IMR-90 (cell line): ENCODE measurements around the gene PROX2. TPM values are rescaled to one million over a fixed set of nuclear protein-coding genes. Genes with fewer than 3 reads are reported as not detected.

Experiments
- ATAC-seq: fragments of 200-7000 bp; cut with Tn5 transposase; 2 replicates; pipeline ENCODE4 v1.9.1; 2020; ENCODE audit warnings: low read depth, mild to moderate bottlenecking, moderate library complexity
- BruUV-seq: library from RNA; stranded (reverse); fragments of 400-500 nt; replicated peaks from 2 replicates; lab custom pipeline; 2021; lab: Mats Ljungman, UMichigan
- CTCF ChIA-PET: fragments of 300-600 bp; formaldehyde crosslinking; extraction: SDS; loops from one replicate; lab custom pipeline; 2021; ENCODE audit warnings: antibody characterized with exemption; lab: Yijun Ruan, JAX
- POLR2A ChIA-PET: fragments of 300-600 bp; sonication (Branson Sonifier 250); formaldehyde crosslinking; loops from one replicate; lab custom pipeline; 2022; ENCODE audit warnings: antibody characterized with exemption; ENCODE audit not compliant: unreplicated experiment; lab: Charles Lee
- DNase-seq: peaks from one replicate; pipeline ENCODE4 v3.0.0; 2013
- H2AFZ ChIP-seq: replicated peaks from 2 replicates; pipeline ENCODE3; 2013; ENCODE audit warnings: low read length, mild to moderate bottlenecking; ENCODE audit not compliant: poor library complexity
- H2AK5ac ChIP-seq: 2 replicates; pipeline ENCODE4 v1.6.1; 2013; ENCODE audit warnings: low read depth, low read length, inconsistent platforms
- H2AK9ac ChIP-seq: replicated peaks from 2 replicates; pipeline ENCODE3; 2013; ENCODE audit warnings: mild to moderate bottlenecking, low read depth, low read length, moderate library complexity; ENCODE audit not compliant: poor library complexity
- H2BK120ac ChIP-seq: 2 replicates; pipeline ENCODE4 v1.6.1; 2013; ENCODE audit warnings: low read depth, low read length, inconsistent platforms
- H2BK15ac ChIP-seq: 3 replicates; pipeline ENCODE4 v1.6.1; 2013; ENCODE audit warnings: low read depth, low read length, inconsistent platforms
- H2BK20ac ChIP-seq: 2 replicates; pipeline ENCODE4 v1.6.1; 2013; ENCODE audit warnings: low read depth, mild to moderate bottlenecking, inconsistent platforms, low read length, moderate library complexity
- H2BK5ac ChIP-seq: 2 replicates; pipeline ENCODE4 v1.6.1; 2013; ENCODE audit warnings: mild to moderate bottlenecking, low read depth, low read length, inconsistent platforms; ENCODE audit not compliant: poor library complexity, severe bottlenecking
- H3K14ac ChIP-seq: replicated peaks from 2 replicates; pipeline ENCODE4 v1.6.1; 2013; ENCODE audit warnings: low read depth, low read length, inconsistent platforms
- H3K18ac ChIP-seq: 2 replicates; pipeline ENCODE4 v1.6.1; 2013; ENCODE audit warnings: low read depth, low read length, control low read depth
- H3K23ac ChIP-seq: 2 replicates; pipeline ENCODE4 v1.6.1; 2013; ENCODE audit warnings: low read depth, low read length, inconsistent platforms
- H3K27ac ChIP-seq: 2 replicates; pipeline ENCODE4 v1.5.1; 2013; ENCODE audit warnings: mild to moderate bottlenecking, control low read depth, low read length; ENCODE audit not compliant: insufficient read depth
- H3K27me3 ChIP-seq: 2 replicates; pipeline ENCODE4 v1.6.1; 2013; ENCODE audit warnings: low read length; ENCODE audit not compliant: control insufficient read depth, insufficient read depth
- H3K36me3 ChIP-seq: 2 replicates; pipeline ENCODE4 v1.6.1; 2013; ENCODE audit warnings: low read length, mixed read lengths; ENCODE audit not compliant: control insufficient read depth, insufficient read depth
- H3K4ac ChIP-seq: 2 replicates; pipeline ENCODE4 v1.6.1; 2013; ENCODE audit warnings: low read depth, low read length, inconsistent platforms
- H3K4me1 ChIP-seq: 2 replicates; pipeline ENCODE4 v1.6.1; 2013; ENCODE audit warnings: low read length, mixed read lengths; ENCODE audit not compliant: control insufficient read depth, insufficient read depth
- H3K4me2 ChIP-seq: 2 replicates; pipeline ENCODE4 v1.6.1; 2013; ENCODE audit warnings: low read depth, mild to moderate bottlenecking, control low read depth, low read length, moderate library complexity
- H3K4me3 ChIP-seq: 2 replicates; pipeline ENCODE4 v1.5.1; 2013; ENCODE audit warnings: low read depth, mild to moderate bottlenecking, control low read depth, low read length, moderate library complexity; ENCODE audit not compliant: insufficient read depth
- H3K56ac ChIP-seq: 2 replicates; pipeline ENCODE4 v1.6.1; 2013; ENCODE audit warnings: low read length, inconsistent platforms; ENCODE audit not compliant: insufficient read depth; ENCODE audit errors: extremely low read depth
- H3K79me1 ChIP-seq, 2 experiments: 2 replicates each; pipeline ENCODE4 v1.6.1; 2013; ENCODE audit warnings: low read length in 2 of 2, inconsistent platforms in 1 of 2, low read depth in 1 of 2
- H3K9ac ChIP-seq: 2 replicates; pipeline ENCODE4 v1.6.1; 2013; ENCODE audit warnings: low read depth, low read length, control low read depth
- H3K9me1 ChIP-seq: 2 replicates; pipeline ENCODE4 v1.6.1; 2013; ENCODE audit warnings: low read length, inconsistent platforms; ENCODE audit not compliant: insufficient read depth
- H3K9me3 ChIP-seq: 2 replicates; pipeline ENCODE4 v1.6.1; 2013; ENCODE audit warnings: low read length; ENCODE audit not compliant: control insufficient read depth, insufficient read depth
- H4K20me1 ChIP-seq: 2 replicates; pipeline ENCODE4 v1.6.1; 2013; ENCODE audit warnings: low read length, inconsistent platforms; ENCODE audit not compliant: insufficient read depth
- H4K5ac ChIP-seq: 2 replicates; pipeline ENCODE4 v1.6.1; 2013; ENCODE audit warnings: mild to moderate bottlenecking, low read depth, low read length, control low read depth
- H4K8ac ChIP-seq, 2 experiments: 2 replicates each; pipeline ENCODE4 v1.6.1; 2013; ENCODE audit warnings: low read depth in 2 of 2, low read length in 2 of 2, control low read depth in 1 of 2, inconsistent platforms in 1 of 2
- H4K91ac ChIP-seq: 2 replicates; pipeline ENCODE4 v1.6.1; 2013; ENCODE audit warnings: low read depth, low read length, inconsistent platforms; ENCODE audit not compliant: insufficient read depth
- BHLHE40 ChIP-seq: fragments of 150-350 bp; IDR thresholded peaks from 2 replicates; pipeline ENCODE4 v1.6.1; 2016; ENCODE audit warnings: mild to moderate bottlenecking, low read depth, low read length
- CEBPB ChIP-seq: IDR thresholded peaks from 2 replicates; pipeline ENCODE4 v1.6.1; 2012; ENCODE audit warnings: low read depth, low read length, improper control_type of control experiment
- MAZ ChIP-seq: IDR thresholded peaks from 2 replicates; pipeline ENCODE4 v1.6.1; 2012; ENCODE audit warnings: low read depth, mild to moderate bottlenecking, low read length, improper control_type of control experiment, moderate library complexity, borderline replicate concordance
- MXI1 ChIP-seq: IDR thresholded peaks from 2 replicates; pipeline ENCODE4 v1.6.1; 2012; ENCODE audit warnings: low read depth, mild to moderate bottlenecking, low read length, moderate library complexity, borderline replicate concordance
- NFE2L2 ChIP-seq: fragments of 150-350 bp; IDR thresholded peaks from 2 replicates; pipeline ENCODE4 v1.6.1; 2016; ENCODE audit warnings: low read depth, mild to moderate bottlenecking, low read length
- RAD21 ChIP-seq: IDR thresholded peaks from 2 replicates; pipeline ENCODE4 v1.6.1; 2012; ENCODE audit warnings: low read length, improper control_type of control experiment
- RCOR1 ChIP-seq: IDR thresholded peaks from 2 replicates; pipeline ENCODE4 v1.6.1; 2012; ENCODE audit warnings: mild to moderate bottlenecking, low read length, improper control_type of control experiment; ENCODE audit not compliant: insufficient replicate concordance
- RFX5 ChIP-seq: IDR thresholded peaks from 2 replicates; pipeline ENCODE4 v1.8.0; 2012; ENCODE audit warnings: low read depth, mild to moderate bottlenecking, low read length, moderate library complexity
- SMC3 ChIP-seq: fragments of 150-350 bp; IDR thresholded peaks from 2 replicates; pipeline ENCODE4 v1.6.1; 2016; ENCODE audit warnings: low read depth, mild to moderate bottlenecking, antibody characterized with exemption, low read length, moderate library complexity
- WGBS, 2 experiments: methylation state at CpG; one replicate each; pipeline versions ENCODE4 v1.1.5 to v1.1.7; 2013; ENCODE audit warnings: missing lambda C conversion rate in 2 of 2; ENCODE audit not compliant: insufficient read length in 1 of 2; ENCODE audit errors: extremely low coverage in 2 of 2; 5-methylcytosine and 5-hydroxymethylcytosine counted together
- dilution Hi-C: fragments of 300-500 bp; cut with HindIII; formaldehyde crosslinking; loops from one replicate; pipeline ENCODE4 v1.14.3; 2018; ENCODE audit warnings: low sequenced_read_pairs; ENCODE audit not compliant: unreplicated experiment
- in situ Hi-C: fragments of 300-500 bp; cut with MboI; formaldehyde crosslinking; loops from 3 replicates; pipeline ENCODE4 v1.14.3; 2019; ENCODE audit warnings: low sequenced_read_pairs, inconsistent platforms, mixed read lengths
- intact Hi-C: fragments of 100-400 bp; cut with micrococcal nuclease; formaldehyde crosslinking; loops from 2 replicates; pipeline ENCODE4 v1.10.0; 2022
- polyA plus RNA-seq, 3 experiments: library from polyadenylated mRNA; depleted of rRNA; stranded (reverse); fragments of >200 nt; gene quantifications; 2 replicates each; pipeline ENCODE4 v1.2.3, GENCODE V29; 2012; ENCODE audit warnings: low replicate concordance in 1 of 3
- total RNA-seq: library from RNA; depleted of rRNA; stranded (reverse); fragments of >200 nt; gene quantifications from 2 replicates; pipeline ENCODE4 v1.2.3, GENCODE V29; 2012
- TF ChIP-seq, protein P1 (sequence below): conservative IDR thresholded peaks from 2 replicates; pipeline ENCODE4 v1.5.1; 2012; ENCODE audit warnings: mild to moderate bottlenecking, low read depth, low read length, improper control_type of control experiment
- TF ChIP-seq, protein P2 (sequence below): fragments of 150-350 bp; IDR thresholded peaks from 2 replicates; pipeline ENCODE4 v1.6.1; 2016; ENCODE audit warnings: low read depth, mild to moderate bottlenecking, low read length, moderate library complexity, borderline replicate concordance

The PROX2 gene
- total and polyA plus RNA-seq, 2 of the 4 experiments (the other 2 are of a cell fraction): not detected

DNA sequence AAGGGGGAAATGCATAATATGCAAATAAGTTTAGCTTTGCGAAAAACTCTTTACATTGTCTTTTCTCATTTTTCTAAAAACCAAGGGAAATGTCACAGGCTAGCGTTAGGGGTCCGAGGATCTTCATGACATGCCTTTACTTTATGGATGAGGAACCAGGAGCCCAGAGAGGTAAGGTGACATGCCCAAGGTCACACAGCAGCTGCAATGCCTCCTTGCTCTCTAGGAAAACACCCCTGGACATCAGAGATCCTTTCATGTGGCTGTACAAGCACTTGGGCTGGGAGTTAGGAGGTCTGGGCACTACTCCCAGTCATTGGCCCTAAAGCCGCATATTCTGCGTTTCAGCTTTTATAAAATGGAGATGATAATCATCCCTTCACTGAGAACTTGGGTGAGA is 741 bp downstream of the PROX2 start:
- H2AFZ ChIP-seq: no peak overlapping the region
- H2BK15ac ChIP-seq: no peak overlapping the region
- H2BK120ac ChIP-seq: no peak overlapping the region
- no peak overlapping the region for H3K14ac ChIP-seq
- no peak overlapping the region for H3K27ac ChIP-seq
- H3K23ac ChIP-seq: no peak overlapping the region
- H3K4me3 ChIP-seq: no peak overlapping the region
- no peaks in the 10 kb centered on the region for H4K20me1 ChIP-seq
- no peak overlapping the region for H2BK5ac ChIP-seq
- intact Hi-C loops (no loop called here), in situ Hi-C loops (no loop called here), dilution Hi-C loops (no loop called here)
- H3K4me2 ChIP-seq: no peak overlapping the region
- no peak overlapping the region for H3K4ac ChIP-seq
- no TSS peak for BruUV-seq
- POLR2A ChIA-PET: no interaction called here
- TF ChIP-seq RFX5: no peak
- no peak for TF ChIP-seq SMC3
- no peak for TF ChIP-seq RCOR1
- TF ChIP-seq RAD21: no peak
- TF ChIP-seq, protein P1, sequence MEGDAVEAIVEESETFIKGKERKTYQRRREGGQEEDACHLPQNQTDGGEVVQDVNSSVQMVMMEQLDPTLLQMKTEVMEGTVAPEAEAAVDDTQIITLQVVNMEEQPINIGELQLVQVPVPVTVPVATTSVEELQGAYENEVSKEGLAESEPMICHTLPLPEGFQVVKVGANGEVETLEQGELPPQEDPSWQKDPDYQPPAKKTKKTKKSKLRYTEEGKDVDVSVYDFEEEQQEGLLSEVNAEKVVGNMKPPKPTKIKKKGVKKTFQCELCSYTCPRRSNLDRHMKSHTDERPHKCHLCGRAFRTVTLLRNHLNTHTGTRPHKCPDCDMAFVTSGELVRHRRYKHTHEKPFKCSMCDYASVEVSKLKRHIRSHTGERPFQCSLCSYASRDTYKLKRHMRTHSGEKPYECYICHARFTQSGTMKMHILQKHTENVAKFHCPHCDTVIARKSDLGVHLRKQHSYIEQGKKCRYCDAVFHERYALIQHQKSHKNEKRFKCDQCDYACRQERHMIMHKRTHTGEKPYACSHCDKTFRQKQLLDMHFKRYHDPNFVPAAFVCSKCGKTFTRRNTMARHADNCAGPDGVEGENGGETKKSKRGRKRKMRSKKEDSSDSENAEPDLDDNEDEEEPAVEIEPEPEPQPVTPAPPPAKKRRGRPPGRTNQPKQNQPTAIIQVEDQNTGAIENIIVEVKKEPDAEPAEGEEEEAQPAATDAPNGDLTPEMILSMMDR: no peak
- TF ChIP-seq, protein P2, sequence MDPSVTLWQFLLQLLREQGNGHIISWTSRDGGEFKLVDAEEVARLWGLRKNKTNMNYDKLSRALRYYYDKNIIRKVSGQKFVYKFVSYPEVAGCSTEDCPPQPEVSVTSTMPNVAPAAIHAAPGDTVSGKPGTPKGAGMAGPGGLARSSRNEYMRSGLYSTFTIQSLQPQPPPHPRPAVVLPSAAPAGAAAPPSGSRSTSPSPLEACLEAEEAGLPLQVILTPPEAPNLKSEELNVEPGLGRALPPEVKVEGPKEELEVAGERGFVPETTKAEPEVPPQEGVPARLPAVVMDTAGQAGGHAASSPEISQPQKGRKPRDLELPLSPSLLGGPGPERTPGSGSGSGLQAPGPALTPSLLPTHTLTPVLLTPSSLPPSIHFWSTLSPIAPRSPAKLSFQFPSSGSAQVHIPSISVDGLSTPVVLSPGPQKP: no peak
- no peak for TF ChIP-seq CEBPB
- TF ChIP-seq BHLHE40: no peak
- no peak for TF ChIP-seq NFE2L2
- TF ChIP-seq MXI1: no peak
- no peak for TF ChIP-seq MAZ
- no peak overlapping the region for H4K91ac ChIP-seq
- no peaks in the 10 kb centered on the region for H3K79me1 ChIP-seq
- DNase-seq (no peak), ATAC-seq (no peak)
- H2AK9ac ChIP-seq: no peak overlapping the region
- no peak overlapping the region for H3K18ac ChIP-seq
- no peak overlapping the region for H2BK20ac ChIP-seq
- peaks cover 2% of the 10 kb centered on the region; the same call in 1 of the 2 replicates for H3K4me1 ChIP-seq
- H3K36me3 ChIP-seq: no peaks in the 10 kb centered on the region
- H3K9ac ChIP-seq: no peak overlapping the region
- H4K8ac ChIP-seq: no peak overlapping the region
- no peaks in the 10 kb centered on the region for H3K9me1 ChIP-seq
- no peak overlapping the region for H3K56ac ChIP-seq
- H4K5ac ChIP-seq: no peak overlapping the region
- no CpG with 5 or more reads among the region's 5 CpGs for WGBS, 2 experiments
- CTCF ChIA-PET: no interaction called here
- H2AK5ac ChIP-seq: no peak overlapping the region
- no peaks in the 10 kb centered on the region for H3K9me3 ChIP-seq
- peaks cover 2% of the 10 kb centered on the region; the same call in 1 of the 2 replicates for H3K27me3 ChIP-seq
